GM12872 (cell line): Measurements from ENCODE around the gene FDXR.

ENCODE experiments used
- TF ChIP-seq, protein P1 (sequence below): IDR thresholded peaks from 3 replicates; pipeline ENCODE4 v1.5.1; 2011; ENCODE audit warnings: low read depth, mild to moderate bottlenecking, low read length, moderate library complexity; ENCODE audit not compliant: insufficient read depth

Gene FDXR

DNA sequence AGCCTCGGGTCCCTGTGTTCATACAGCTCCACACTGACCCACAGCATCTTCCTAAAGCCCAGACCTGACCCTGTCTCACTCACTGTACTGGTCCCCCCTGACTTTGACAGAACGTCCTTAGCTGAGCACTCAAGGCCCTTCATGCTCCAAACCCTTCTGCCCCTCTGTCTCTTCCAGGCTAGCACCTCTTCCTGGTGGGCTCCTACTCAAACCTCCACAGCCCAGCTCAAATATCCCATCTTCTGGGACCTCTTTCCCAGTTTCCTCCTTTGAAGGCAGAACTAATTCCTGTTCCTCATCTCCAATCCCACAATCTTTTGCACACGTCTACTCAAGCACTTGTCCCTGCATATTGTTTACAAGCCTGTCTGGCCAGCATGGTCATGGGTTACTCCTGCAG lies 21.9 kb downstream of the FDXR start:
- TF ChIP-seq, protein P1, sequence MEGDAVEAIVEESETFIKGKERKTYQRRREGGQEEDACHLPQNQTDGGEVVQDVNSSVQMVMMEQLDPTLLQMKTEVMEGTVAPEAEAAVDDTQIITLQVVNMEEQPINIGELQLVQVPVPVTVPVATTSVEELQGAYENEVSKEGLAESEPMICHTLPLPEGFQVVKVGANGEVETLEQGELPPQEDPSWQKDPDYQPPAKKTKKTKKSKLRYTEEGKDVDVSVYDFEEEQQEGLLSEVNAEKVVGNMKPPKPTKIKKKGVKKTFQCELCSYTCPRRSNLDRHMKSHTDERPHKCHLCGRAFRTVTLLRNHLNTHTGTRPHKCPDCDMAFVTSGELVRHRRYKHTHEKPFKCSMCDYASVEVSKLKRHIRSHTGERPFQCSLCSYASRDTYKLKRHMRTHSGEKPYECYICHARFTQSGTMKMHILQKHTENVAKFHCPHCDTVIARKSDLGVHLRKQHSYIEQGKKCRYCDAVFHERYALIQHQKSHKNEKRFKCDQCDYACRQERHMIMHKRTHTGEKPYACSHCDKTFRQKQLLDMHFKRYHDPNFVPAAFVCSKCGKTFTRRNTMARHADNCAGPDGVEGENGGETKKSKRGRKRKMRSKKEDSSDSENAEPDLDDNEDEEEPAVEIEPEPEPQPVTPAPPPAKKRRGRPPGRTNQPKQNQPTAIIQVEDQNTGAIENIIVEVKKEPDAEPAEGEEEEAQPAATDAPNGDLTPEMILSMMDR = no peak

DNA sequence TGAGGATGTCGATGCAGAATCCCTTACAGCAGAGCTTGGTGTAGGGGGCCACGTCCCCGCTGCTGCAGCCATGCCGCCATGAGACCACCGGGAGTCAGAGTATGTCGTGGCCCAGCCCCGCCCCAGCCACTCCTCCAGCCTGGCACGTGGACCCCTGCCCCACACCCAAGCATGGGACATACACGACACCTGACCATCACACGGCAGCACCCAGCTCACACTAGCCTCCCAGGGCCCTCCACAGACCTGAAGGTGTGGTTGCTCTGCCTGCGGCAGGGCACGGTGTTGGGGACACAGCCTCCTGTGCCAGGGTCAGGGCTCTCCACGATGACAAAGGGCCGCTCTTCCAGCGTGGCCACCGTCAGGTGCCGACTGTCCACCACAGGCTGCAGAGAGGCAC lies 22.5 kb downstream of the FDXR start:
- TF ChIP-seq, protein P1 = no peak

DNA sequence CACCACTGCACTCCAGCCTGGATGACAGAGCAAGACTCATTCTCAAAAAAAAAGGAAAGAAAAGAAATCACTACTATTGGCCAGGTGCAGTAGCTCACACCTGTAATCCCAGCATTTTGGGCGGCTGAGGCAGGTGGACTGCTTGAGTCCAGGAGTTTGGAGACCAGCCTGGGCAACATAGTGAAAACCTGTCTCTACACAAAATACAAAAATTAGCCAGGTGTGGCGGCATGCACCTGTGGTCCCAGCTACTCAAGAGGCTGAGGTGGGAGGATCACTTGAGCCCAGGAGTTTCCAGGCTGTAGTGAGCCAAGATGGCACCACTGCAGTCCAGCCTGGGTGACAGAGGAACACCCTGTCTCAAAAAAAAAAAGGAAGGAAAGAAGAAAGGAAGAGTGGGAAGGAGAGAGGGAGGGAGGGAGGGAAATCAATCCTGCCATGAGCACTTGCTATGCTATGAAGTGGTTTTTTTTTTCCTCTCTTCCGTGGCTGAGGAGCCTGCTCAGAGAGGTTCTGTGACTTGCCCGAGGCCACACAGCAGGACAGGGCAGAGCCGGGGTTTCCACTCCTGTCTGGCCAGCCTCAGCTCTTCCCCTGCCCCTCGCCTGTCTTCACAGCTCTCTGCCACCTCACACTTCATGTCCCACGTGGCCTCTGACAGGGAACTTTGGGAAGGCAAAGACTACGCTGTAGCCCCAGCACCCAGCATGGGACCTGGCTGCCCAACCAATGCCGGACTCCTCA lies 24.0 kb downstream of the FDXR start:
- TF ChIP-seq, protein P1 = no peak

DNA sequence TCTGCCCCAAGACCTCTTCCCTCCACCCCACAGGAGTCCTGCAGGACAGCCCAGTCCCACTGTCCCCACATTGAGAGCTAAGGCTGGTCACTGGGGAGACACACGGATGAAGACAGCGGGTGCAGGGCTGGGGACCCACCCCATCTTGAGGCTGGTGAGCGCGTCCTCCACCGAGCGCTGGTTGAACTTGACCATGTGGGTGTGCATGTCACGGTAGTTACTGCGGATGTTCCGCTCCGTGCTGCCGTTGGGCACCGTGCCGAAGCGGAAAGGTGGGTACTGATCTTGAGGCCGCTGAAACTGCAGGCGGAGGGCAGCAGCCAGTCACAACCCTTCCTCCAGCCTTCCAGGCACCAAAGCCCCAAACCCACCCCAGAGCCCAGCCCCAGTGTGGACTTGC lies 26.2 kb downstream of the FDXR start:
- TF ChIP-seq, protein P1 = no peak

DNA sequence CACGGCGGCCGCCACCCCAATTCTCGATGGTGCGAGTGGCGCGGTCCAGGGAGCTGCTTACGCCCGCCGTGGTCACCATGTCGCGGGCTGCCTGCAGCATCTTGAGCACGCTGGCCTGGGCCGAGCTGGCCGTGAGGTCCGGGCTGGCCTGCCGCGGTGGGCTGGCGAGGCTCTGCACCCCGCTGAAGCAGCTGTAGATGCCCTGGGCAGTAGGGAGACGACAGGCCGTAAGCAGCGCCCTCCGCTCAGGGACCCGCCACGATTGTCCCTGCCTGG lies 29.5 kb downstream of the FDXR start:
- TF ChIP-seq, protein P1 = no peak

DNA sequence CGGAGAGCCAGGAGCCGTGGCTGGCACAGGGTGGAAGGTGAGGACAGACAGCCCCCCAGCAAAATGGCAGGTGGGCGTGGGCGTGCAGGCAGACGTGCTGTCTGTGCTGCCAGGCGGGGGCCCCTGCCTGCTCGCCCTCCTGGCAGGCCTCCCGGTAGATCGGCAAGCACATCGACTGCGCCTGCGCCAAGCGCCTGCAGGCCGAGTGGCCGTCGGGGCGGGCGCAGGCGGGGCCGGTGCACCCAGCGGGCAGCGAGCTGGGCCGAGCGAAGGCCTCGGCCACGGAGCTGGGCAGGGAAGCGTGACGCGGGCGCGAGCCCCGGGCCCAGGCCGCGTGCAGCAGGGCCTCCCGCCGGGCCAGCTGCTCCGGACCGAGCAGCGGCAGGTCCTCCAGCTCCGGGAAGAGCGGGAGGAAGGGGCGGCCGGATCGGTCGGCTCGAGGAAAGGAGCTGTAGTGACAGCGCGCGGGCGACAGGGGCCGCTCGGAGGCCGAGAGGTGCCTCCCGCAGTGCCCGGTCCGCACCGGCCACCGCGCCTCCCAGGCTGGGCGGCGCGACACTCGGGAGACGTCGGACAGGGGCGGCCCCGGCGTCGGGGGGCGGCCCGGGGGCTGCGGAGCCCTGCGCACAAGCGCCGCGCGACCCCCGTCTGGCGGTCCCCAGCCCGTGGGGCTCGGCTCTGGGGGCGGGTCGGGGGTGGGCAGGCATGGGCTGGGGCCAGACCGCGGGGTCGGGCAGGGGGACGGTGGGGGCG lies 30.0 kb downstream of the FDXR start:
- TF ChIP-seq, protein P1 = no peak

DNA sequence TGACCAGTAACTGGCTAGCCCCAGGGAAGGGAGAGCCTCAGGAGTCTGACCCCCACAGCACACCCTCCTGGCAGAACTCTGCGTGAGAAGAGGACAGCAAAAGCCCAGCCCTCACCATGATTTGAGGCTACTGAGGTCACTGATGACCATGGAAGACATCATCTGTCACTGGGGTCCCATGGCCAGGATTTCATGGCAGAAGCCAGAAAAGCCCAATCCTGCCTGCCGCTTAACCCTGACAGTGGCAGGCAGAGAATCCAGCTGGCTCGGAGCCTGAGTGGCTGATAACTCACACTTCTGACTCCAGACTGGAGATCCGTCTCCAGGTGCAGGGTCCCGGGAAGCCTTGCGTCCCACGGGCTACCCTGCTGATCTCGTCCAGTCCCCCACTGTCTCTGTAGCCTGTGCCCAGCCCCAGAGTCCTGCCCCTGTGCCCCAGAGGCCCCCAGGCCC lies 30.6 kb downstream of the FDXR start:
- TF ChIP-seq, protein P1 = no peak
